Lung microvascular endothelial cell (primary cell): ENCODE measurements around the gene CHST8. TPM values are rescaled to one million over a fixed set of nuclear protein-coding genes. Genes with fewer than 3 reads are reported as not detected.
"Not testable (repeated sequence)": the region's sequence is repeated elsewhere in the genome, so short reads cannot be mapped to it uniquely, and the experiment has no call there.

ENCODE experiments used
- DNase-seq, 2 donors: peaks; one replicate each; pipeline versions ENCODE4 v3.0.0 to v3.0.0-alpha.2; 2010; ENCODE audit warnings: low read depth in 2 of 2
- total RNA-seq: library from RNA; depleted of rRNA; stranded (reverse); fragments of >200 nt; gene quantifications from 2 replicates; pipeline ENCODE4 v1.2.1, GENCODE V29; 2014

CHST8 gene
- total RNA-seq, 1 donor from 2014 or later, result 0.20 TPM

DNA sequence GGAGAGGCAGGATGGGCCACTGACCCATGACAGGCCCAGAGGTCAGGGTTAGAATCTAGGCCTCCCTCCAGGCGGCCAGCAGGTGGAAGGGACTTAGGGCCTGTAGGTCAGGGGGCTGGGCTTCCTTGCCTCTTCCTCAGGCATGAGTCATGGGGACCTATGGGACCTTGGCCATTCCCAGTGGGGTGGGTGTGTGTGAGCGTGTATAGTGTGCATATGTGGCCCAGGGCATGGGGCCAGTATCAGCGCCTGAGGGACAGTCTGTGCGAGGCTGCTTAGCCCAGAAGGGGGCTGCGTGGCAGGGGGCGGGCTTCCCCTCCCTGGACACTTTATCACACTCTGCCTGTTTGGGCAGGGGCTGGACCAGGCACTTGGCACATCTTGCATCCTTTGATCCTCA lies 188.2 kb downstream of the CHST8 start:
- peak in 1 of 2 donors; percentile 75 for DNase-seq

DNA sequence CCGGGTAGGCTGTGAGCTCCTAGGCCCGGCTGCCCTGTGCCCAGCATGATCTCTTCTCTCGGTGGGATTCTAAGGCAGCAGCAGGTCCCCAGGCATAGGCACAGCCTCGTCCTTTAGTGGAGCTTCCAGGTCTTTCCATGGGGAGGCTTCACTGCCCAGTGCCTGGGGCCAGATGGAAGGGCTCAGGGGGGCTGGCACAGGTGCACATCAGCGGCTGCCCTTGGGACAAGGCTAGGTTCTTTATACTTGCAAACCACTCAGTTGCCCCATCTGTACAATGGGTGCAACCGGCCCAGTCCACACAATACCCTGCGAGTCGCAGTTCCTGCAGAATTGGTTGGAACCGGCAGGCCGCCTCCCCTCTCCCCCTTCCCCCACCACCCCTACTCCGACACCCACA lies 189.1 kb downstream of the CHST8 start:
- DNase-seq, result no peak

DNA sequence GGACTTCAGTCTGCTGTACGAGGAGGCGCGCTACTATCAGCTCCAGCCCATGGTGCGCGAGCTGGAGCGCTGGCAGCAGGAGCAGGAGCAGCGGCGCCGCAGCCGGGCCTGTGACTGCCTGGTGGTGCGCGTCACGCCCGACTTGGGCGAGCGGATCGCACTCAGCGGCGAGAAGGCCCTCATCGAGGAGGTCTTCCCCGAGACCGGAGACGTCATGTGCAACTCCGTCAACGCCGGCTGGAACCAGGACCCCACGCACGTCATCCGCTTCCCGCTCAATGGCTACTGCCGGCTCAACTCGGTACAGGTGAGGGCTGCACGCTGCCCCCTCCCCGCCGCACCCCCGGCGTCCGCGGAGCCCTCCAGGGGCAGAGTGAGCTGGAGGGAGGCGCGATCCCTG lies 189.5 kb downstream of the CHST8 start:
- DNase-seq, result no peak

DNA sequence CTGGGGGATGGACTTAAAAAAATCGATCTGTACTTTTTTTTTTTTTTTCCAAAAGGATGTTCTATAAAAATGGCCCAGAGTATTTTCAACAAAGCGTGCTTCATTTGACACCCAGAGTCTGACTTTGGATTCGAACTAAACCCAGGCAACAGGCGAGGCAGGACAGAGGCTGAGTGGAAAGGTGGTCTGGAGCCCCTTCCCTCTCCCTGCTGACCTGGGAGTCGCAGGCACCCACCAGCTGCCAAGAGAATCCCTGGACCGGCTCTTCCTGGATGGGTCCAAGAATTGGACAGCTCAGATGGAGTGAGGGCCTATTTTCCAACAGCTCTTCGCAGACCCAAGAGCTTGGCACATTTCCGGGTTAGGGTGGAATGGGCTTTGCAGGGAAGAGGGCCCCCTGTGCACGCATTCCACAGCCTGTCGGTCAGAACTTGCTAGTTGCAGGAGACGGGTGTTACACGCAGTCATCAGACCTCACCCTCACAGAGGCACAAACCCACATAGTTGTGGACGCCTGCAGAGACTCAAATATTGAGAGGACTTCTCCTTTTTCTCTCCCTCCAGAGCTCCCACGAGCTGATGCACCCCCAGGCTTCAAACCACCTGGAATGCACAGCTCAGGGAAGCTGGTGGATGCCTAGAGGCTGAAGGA lies 190.1 kb downstream of the CHST8 start:
- no peak for DNase-seq

DNA sequence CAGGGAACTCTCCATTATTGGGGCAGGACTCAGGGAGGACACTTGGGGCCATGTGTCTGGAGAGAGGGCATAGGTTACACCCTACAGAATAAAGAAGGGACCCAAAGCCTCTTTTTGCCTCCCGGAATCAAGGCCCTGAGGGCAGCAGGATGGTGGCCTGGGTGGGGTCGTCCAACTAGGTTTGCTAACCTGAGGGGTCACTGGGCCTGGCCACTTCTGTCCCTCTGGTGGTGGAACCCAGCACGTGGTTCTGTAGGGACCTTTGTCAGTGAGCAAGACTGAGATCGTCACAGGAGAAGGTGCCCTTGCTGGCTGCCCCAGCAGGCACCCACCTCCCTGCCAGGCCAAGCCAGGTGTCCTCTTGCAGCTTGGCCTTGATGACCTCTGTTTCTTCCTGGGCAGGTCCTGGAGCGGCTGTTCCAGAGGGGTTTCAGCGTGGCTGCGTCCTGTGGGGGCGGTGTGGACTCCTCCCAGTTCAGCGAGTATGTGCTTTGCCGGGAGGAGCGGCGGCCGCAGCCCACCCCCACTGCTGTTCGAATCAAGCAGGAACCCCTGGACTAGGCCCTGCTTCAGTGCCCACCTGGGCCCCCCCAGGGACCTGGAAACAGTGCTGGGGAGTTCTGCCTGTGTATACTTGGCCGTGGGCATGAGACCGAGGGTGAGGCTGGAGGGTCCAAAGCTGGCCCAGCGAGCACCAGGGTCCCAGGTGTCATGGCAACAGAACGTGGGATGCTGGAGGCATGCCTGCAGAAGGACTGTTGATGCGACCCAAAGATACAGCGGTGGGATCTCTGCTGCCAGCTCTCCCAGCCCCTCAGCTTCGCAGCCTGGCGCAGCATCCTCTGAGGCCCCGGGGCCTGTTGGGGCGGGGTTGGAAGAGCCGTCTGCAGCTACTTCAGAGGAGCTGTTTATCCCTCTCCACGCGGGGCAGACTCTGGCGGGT lies 190.9 kb downstream of the CHST8 start:
- no peak for DNase-seq

DNA sequence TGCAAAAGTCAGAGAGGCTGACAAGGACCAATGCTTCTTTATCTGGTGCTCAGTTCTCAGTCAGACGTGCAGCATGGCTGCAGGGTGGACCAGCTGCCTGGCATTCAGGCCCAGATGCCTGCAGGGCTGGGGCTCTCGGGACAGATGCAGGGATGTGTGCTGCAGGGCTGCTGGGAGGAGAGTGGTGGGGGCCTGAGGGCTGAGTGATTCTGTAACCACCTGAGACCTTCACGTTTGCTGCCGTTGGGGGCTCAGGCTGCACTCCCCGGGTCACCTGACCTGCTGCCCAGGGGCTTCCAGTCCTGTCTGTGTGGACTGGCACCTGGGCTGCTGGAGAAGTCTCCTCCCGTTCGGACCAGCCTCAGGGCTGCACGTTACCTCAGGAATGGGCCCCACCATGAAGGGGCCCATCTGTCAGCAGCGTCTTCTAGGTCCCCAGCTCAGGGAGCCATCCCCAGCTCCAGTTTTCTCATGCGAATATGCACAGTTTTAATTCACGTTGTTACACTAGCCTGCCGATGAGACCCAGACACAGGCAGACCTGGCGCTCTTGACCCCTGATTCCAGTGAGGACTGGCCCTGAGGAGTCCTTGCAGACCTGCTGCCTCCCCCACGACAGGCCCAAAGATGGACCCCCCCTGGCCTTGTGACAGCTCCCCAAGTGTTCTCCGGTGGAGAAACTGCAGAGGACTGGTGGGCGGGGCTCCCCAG lies 191.8 kb downstream of the CHST8 start:
- DNase-seq, result no peak

DNA sequence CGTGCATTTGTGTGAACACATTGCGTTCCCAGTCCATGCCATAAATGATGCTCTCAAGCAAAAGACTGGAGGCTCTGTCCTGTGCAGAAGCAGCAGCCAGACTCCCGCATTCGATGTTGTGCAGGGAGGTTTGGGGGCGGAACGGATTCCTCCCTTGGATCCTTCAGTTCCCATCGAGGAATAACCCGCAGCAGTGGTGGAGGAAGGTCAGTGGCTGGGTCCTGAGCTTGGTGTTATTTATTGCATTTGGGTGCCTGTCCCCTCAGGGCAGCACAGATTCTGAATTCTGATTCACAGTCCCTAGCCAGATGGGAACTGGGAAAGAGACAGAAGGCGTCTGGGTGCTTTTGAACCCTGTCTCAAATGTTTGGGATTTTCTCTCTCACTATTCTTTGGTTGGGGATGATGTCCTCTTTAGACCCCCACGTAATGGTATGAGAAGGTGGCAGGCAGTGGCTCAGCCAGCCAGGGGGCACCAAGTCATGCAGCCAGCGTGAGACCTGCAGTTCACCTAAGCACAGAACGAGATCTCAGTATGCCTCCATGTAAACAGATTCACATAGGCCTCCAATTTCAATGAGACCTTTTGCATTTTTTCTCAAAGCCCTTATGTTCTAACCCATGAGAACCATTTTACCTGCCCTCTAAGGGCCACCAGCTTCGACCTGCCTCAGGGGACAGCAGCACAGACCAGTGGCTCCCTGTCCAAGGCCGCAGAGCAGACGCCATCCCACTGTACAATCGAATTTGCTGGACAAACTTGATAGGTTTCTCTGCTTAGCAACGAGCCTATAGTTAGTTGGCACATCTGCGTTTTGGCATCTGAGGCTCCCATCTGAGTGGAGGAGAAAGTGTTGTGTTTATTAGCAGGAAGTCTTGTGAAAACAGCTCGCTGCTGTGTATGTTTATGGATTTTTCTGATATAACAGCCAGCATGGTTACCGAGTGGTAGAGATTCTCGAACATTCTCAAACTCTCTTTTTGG lies 192.7 kb downstream of the CHST8 start:
- peak in 1 of 2 donors; percentile 65 for DNase-seq

DNA sequence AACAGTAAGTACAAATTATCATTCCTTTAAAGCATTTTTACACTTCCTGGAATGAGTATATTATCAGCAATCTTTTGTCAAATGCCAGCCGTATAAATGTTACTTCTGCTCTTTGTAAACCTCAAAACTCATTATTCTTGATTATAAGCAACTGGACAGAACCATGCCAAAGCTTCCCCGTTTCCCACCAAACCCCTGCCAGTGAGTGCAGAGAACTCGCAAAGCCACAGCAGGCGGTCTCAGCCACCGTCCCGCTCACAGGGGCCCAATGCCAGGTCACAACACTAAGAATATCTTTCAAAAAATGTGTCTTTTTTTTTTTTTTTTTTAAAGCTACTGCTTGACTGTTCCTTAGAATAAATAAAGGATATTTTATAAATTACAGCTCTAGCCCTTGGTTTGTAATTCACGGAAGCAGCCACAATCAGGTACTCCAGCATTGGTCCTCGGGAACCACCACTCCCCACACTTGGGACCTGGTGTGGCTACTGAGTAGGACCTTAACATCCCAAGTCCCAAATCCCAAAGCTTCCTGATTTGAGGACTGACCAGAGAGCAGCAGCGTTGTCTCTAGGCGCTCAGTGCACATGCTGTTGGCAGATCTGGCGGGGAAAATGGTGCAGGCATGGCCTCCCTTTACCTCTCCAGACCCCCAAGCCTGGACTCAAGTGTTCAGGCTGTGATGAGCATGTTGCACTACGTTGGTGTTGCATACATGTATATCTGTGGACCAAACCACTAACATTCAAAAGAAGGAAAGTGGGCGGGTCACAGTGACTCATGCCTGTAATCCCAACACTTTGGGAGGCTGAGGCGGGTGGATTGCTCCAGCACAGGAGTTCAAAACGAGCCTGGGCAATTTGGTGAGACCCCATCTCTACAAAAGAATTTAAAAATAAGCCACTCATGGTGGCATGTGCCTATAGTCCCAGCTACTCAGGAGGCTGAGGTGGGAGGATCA lies 193.9 kb downstream of the CHST8 start:
- peak in 1 of 2 donors; percentile 27 for DNase-seq

DNA sequence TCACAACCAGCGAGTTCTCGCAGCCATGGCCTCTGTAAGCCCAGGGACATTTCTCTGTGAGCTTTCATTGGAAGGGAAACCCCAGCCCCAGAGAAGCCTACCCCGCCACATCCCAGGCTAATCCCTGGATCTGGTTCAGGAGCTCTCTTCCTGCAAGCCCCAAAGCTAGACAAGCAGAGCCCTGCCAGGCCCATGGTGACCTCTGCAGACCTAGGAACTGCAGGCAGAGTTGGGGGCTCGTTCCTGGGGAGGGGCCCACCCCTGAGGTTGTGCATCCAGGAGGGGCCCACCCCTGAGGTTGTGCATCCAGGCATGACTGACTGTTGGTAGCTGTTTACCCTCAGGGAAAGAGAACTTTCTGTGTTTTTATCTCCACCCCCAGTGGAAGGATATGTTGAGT lies 196.7 kb downstream of the CHST8 start:
- DNase-seq, result no peak

DNA sequence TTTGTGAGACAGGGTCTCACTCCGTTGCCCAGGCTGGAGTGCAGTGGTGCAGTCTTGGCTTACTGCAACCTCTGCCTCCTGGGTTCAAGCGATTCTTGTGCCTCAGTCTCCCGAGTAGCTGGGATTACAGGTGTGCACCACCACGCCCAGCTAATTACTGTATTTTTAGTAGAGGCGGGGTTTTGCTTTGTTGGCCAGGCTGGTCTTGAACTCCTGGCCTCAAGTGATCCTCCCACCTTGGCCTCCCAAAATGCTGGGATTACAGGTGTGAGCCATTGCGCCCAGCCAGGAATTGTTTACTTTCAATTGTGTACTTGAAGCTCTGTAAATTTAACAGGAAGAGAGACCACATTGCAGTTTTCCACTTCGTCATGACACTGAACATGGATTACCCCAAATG lies 197.3 kb downstream of the CHST8 start:
- DNase-seq, result not testable (repeated sequence)

DNA sequence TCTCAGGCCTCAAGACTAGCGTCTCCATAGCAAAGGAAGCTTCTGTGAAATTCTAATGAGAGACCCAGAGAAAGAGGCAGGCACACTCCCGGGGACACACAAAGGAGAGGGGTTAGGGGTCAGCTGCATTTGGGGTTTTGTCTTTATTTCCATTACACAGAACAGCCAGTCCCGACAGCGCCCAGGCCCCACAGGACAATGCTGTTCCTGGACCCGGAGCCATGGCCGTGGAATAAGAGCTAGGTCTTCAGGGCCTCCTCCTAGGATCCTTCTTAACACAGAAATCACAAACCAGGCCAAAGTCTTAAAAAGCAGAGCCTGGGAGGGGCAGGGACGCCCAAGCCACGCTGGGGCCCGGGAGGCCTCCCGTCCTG lies 197.7 kb downstream of the CHST8 start:
- no peak for DNase-seq

DNA sequence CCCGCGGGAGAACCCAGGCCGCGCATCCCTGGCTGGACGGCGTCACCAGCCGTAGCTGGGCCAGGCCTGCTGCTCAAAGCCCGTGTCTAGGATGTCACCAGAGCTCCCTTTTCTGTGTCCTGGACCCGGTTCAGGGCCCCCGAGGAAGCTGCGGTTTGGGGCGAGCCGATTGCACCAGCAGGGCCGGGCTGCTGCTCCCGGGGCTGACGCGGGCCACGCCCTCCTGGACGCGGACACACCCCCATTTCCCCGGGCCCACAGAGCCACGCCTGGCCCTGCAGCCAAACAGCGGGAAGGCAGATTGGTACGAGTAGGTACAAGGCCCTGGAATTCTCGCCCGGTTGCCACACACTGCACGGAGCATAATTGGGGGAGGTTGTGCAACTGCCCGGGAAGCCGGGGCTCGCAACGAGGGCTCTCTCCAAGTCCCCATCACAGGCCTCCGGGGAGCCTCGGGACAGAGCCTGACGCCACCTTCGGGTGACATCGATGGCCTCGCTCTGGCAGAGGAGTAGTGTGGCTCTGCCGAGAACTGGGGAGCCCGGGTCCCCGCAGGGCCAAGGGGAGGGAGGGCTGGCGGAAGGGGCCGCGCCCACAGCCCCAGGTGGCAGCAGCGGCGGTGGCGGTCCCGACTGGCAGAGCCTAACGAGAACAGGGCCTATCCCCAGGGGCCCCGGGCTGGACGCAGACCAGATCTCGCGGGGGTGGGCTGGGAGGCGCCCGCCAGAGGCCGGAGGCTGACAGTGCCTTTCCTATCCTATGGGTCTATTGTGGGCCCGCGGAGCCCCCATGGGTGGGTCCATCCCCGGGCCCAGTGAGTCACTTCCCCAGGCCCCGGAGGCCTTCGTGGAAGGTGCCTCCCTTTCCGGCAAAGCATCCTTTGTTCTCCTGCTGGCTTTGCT lies 198.4 kb downstream of the CHST8 start:
- DNase-seq, result peak; percentile 45 to 77

DNA sequence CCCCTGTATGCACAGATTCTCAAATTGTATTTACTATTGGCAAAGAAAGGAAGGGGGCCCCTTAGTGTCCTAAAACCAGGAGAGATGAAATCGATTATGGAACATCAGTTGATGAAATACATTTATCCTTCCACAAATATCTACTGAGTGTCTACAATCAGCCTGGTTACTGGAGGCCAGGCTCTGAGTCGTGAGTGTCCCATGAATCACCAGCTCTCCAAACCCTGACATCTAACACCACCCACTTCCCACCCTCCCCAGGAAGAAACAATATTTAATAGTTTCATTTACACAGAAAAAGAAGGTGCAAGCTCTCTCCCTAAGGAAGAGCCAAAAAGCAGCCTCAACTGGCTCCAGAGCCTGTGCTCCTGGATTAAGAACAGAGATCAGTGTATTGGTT lies 200.1 kb downstream of the CHST8 start:
- peak in 1 of 2 donors; percentile 48 for DNase-seq

Other genes with a start within 250 kb of the CHST8 start
- 19.0 and 34.3 TPM in 2 replicates for gene CEBPG, start 248.2 kb upstream of the CHST8 start, total RNA-seq
- 61.7 and 89.3 TPM in 2 replicates for gene PEPD, start 100.2 kb upstream of the CHST8 start, total RNA-seq
- gene KCTD15, start 174.9 kb downstream of the CHST8 start, total RNA-seq, result 16.7 and 21.4 TPM in 2 replicates